Measurements from ENCODE around the gene C6orf141.

C6orf141 gene

DNA sequence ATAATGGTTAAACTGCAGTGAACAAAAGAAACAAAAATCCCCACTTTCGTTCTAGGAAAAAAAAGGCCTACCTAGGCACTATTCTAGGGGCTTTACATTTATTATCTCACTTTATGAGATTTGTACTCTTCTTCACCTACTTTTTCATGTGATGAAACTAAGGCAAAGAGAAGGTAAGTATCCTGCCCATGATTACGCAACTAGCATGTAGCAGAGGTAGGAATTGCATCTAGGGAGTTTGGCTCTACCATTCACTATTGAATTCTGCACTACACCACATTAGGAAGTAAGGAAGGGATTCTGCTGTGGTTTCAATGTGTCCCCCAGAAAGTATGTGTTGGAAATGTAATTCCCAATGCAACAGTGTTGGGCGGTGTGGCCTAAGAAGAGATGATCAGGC, 11.4 kb upstream of the C6orf141 start:
- no peak for DNase-seq (ENCODE audit: low read depth)

DNA sequence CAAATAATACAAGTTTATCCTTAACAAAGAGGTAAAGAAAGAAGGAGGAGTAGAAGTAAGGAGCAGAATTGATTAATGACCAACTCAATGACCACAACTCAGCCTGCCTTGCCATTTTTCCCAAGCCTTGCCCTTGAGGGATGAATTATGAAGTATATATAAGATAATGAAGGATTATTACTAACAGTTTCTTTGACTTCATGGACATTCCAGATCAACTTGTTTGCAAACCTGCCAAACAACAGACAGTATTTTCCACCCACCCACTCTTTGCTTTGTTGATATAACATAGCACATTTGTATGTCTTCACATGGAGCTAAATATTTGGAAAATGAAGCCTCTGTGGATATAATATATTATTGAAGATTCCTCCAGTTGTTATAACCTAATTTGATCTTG, 9.9 kb upstream of the C6orf141 start:
- DNase-seq (ENCODE audit: low read depth) = peak; percentile 53

DNA sequence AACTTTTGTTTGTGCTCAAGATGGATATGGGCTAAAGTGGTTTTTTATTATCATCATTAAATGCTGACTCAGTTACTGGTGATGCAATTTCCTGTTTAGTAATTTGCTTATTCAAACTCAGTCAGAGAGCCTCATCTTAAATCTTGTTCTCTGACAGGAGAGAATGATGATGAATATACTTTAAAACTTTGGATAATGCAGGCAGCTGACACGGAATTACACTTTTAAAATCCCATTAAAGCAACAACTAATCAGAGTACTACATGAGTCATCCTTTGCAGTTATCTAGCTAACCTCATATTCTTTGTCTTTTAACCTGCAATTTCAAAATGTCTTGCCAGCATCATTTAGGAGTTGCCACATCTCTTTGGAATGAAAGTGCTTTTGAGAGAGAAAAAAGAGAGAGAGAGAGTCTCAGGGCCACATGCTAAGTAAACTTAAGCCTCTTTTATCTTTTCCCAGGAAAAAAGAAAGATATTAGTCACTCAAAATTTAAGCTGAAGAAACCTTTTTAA, 9.2 kb upstream of the C6orf141 start:
- DNase-seq (ENCODE audit: low read depth) = peak; percentile 94

DNA sequence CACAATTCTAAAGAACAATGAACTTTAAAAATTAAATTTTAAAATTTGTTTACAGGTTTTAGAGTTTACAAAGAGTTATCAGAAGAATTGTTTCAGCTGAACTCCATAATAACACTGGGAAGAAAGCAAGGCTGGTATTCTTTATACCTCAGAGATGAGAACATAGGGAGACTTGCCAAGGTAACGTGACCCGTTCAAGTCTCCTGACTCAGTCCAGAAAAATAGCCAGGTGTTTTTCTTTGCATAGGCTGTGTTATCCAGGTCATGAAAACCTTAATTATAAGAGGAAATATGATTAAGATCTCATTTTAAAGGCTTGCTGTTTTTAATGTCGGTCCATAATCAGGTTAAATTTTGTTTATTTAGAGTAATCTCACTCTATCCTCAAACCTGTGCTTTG, 8.5 kb upstream of the C6orf141 start:
- DNase-seq (ENCODE audit: low read depth) = peak; percentile 58

DNA sequence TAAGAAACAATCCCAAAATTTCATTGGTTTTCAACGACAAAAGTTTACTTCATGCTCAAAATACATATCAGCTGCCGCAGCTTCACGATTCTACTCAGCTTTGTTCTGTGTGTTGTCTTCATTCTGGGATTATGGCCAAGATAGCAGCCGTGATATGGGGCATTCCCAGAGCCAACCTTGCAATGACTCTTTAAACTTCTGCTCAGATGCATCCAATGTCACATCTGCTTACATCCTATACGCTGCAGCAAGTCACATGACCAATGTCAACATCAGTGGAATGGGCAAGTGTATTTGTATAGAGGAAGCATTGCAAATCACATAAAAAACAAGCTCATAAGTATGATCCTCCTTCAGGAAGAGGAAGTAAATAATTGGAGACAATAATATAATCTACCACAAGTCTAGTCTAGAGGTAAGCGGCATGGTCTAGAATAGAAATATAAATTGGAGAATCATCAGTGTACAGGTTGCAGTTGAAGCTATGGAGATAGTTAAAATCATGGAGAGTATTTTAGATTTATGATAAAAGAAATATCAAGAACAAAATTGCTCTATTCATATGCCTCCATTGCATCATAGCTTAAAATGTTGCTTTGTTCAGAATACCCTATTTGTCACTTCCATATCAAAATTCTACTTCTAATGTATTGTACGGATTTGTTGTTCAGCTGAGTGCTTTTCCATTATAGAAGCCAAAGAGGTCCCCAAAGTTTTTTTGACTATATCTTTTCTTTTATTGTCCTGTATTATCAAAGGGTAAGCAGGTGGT, 7.2 kb upstream of the C6orf141 start:
- DNase-seq (ENCODE audit: low read depth) = no peak

DNA sequence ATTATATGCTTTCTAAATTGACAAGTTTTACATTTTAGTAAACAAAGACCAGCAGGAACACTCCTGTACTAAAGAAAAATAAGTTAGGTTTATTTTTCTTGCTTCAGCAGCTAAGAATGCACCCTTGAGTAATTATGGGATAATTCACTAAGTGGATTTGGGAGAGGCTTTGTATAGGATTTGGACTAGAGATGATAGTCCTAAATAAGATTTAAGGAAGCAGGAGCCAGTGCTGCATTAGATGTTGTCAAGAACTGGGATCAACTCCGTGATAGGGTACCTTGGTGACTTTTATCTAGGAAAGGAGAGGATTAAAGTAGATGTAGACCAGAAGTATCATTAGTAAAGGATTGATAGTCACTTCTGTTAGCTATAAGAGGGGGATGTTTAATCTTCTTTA, 4.1 kb upstream of the C6orf141 start:
- no peak for DNase-seq (ENCODE audit: low read depth)

DNA sequence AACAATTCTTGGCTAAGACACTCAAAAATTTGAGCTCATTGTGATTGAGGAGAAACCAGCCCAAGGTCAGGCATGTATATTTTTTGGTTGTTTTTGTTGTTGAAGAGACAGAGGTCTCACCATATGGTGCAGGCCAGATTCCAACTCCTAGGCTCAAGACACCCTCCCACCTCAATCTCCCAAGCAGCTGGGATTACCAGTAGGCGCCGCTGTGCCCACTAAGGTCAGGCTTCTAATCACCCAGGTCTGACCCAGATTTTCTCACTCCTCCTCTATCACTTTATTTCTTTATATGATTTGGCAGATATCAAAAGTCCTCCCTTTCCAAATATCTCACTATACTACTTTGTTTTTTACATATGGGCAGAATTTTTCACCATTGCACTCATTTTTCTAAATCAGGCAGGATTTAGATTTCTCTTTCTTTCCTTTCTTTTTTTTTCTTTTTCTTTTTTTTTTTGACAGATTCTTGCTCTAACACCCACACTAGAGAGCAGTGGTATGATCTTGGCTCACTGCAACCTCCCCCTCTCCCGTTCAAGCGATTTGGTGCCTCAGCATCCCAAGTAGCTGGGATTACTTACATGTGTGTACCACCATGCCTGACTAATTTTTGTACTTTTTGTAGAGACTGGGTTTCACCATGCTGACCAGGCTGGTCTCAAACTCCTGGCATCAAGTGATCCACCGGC, 1.7 kb upstream of the C6orf141 start:
- DNase-seq (ENCODE audit: low read depth) = no peak

DNA sequence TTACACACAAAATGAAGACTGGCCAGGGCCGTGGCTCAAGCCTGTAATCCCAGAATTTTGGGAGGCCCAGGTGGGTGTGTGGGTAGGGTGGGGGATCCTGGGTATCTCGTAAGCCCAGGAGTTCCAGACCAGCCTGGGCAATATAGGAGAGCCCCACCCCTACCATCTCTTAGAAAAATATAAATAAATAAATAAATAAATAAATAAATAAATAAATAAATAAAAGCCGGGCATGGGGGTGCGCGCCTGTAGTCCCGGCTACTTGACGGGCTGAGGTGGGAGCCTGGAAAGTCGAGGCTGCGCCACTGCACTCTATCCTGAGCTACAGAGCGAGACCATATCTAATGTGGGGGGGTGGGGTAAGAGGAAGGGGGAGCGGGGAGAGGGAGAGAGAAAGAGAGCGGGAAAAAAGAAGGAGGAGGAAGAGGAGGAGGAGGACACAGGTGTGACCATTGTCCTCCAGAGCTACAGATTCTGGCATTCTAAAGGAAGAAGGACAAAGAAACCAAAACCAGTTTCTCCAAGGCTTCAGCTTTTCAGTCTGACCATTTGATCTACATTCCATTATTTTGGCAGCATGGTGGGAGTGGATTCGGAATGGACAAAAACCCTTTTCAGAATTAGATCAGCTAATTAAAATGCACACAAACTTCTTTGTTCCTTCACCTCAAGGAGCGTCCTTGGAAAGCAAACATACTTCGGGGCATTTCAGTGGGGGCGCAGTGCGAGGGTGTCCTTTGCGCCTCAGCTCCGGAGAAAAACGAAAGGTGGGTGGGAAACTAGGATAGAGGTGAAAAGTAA, 577 bp upstream of the C6orf141 start:
- DNase-seq (ENCODE audit: low read depth) = no peak

DNA sequence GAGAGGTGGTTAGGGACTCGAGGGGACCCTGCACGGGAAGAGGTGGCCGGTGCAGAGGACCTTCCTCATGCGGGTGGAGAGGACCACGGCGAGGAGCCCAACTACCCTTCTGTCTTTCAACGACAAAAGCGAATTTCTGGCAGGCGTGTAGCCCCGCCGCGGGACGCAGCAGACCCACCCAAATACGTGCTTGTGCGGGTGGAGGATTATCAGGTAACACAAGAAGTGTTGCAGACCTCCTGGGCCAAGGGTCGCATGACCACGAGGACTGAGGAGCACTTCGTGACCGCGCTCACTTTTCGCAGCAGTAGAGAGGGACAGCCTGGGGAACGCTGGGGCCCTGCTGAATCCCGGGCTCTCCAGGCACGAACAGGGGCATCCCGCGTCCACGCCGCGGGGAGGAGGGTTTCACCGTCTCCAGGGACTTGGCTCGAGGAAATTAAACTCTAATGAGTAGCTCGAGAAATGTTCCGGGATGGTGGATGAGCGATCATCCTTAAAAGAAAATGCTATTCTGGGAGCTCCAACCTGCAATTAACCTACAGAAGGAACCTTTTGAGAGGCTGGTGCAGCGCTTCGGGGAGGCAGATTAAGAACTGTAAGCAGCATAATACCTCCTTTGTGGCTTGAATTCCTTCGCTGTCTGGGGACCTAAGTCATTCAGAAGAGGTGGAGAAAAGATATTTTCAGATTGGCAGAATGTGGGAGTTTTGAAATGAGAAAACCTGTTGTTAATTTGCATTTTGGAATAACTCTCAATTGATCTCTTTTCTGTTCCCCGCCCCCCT, 804 bp downstream of the C6orf141 start:
- DNase-seq (ENCODE audit: low read depth) = no peak

DNA sequence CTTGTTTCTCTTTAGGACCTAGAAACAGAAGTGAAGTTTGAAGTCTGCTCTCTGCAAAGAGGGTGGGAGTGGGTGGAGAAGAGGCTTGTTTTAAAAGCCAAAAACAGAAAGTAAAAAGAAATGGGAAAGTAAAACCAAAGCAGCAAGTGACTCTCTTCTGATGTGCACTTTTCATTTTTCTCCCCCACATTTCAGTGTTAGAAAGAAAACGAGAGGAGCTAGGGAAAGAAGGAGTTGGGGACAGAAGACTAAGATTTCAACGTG, 1.3 kb downstream of the C6orf141 start:
- DNase-seq (ENCODE audit: low read depth) = no peak

DNA sequence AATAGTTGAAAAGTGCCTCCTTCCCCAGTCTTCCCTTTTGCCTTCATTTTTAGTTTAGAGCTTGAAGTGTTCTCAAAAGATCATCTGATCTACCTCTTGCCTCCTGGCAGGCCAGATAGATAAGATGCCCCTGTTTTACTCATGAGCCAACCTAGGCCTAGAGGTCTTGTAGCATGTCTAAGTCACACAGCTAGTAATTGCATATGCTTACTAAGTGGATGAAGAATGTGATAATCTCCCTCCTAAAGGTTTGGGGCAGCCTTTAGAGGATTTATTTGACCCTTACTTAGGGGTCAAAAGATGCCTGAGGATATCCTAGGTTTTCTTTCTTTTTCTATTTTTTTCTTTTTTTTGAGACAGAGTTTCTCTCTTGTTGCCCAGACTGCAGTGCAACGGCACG, 2.1 kb downstream of the C6orf141 start:
- DNase-seq (ENCODE audit: low read depth) = no peak

DNA sequence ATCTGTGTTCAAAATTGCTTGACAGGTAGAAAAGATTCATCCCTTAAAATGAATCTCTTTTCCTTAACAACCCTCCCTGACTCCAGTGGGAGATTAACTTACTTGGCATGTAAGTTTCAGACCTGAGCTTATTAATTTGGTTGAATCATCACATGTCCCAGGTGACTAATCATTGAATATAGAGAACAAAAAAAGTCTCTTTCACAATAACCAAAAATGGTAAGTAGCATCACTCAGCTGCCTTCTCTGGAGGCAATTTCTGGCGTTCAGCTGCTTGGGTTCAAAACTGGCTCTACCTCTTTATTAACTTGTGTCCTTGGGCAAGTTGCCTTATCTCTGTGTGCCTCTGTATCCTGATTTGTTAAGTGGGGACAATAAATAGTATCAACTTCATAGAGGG, 2.9 kb downstream of the C6orf141 start:
- DNase-seq (ENCODE audit: low read depth) = peak; percentile 41

DNA sequence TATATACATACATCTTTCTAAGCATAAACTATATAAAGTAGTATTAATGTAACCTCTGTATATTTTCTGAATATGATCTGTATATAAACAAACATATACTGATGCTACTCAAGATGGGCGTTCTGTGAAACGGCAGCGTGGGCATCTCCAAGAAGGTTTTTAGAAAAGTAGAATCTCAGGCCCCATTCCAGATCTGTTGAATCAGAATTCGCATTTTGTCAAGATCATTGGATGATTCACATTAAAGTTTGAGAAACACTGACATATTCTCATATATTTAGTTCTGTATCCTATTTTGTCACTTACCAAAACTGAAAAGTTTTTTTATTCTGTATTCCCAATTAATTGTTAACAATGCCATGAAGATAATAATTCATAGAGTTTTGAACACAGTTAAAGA, 5.5 kb downstream of the C6orf141 start:
- no peak for DNase-seq (ENCODE audit: low read depth)

DNA sequence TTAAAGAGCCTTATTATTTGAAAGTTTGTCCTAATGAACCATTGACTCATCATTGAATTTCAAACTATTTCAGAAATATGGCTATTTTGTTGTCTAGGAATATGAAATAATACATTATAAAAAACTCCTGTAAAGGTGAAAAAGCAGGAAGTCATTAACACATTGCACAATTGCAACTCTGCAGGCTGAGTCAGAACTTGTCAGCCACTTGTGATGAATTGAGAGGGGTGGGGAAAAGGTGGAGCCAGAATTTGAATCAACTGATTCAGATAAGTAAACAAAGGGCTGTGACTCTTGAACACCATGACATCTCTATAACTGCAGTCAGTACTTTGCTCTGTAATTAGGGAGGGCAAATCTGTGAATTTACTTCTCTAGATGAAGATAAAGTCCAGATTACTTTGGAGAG, 6.0 kb downstream of the C6orf141 start:
- peak; percentile 86 for DNase-seq (ENCODE audit: low read depth)

DNA sequence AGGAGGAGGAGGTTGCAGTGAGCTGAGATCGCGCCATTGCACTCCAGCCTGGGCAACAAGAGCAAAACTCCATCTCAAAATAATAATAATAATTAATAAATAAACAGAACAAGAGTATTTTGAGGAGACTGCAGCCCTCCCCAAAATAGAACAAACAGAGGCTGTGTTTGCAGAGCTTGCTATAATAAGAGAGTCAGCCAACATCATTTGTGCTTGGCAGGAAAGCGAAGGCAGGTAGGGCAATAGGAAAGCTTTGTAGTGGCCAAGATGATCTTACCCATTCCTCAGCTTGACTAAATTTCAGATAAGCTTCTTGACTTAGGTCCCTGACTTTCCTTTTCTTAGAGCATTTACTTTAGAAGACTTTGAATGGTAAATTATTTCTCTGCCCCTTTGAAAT, 6.7 kb downstream of the C6orf141 start:
- DNase-seq (ENCODE audit: low read depth) = no peak

DNA sequence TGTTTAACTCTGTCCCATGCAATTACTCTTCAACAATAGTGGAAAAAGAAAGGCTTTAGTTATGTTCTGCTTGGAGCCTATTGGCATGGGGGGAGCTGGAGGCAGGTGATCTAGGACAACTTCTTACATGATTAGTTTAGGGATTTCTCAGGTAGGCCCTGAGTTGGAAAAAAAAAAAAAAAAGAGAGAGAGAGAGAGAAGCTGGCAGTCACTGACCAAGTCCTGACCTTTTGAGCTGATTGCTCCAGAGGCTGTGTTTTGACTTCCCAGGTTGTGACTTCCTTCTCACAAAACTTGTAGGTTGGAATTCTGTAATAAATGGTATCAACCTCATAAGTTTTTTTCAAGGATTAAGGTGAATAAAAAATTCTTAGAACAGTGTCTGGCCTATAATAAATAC, 7.8 kb downstream of the C6orf141 start:
- DNase-seq (ENCODE audit: low read depth) = no peak

DNA sequence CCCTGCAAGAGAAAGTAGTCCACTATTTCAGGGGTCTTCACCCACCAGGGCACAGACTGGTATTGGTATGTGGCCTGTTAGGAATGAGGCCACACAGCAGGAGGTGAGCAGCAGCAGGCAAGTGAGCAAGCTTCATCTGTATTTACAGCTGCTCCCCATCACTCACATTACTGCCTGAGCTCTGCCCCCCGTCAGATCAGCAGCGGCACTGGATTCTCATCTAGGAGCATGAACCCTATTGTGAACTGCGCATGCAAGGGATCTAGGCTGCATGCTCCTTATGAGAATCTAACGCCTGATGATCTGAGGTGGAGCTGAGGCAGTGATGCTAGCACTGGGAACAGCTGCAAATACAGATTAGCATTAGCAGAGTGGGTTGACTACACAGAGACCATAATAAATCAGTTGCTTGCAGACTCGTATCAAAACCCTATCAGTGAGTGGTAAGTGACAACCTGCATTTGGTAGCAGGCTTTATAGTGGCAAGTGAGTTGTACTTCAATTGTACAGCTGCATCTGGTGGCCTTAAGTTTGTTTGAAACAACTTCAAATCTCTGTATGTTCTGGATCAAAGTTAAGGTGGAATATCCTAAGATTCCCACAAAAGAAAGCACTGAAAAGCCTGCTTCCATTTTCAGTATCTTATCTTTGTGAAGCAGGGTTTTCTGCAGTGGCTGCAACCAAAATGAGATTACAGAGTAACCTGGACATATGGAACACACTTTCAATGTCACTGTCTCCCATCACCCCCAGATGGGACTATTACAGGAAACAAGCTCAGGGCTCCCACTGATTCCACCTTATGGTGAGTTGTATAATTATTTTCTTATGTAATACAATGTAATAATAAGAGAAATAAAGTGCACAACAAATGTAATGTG, 12.8 kb downstream of the C6orf141 start:
- DNase-seq (ENCODE audit: low read depth) = no peak

DNA sequence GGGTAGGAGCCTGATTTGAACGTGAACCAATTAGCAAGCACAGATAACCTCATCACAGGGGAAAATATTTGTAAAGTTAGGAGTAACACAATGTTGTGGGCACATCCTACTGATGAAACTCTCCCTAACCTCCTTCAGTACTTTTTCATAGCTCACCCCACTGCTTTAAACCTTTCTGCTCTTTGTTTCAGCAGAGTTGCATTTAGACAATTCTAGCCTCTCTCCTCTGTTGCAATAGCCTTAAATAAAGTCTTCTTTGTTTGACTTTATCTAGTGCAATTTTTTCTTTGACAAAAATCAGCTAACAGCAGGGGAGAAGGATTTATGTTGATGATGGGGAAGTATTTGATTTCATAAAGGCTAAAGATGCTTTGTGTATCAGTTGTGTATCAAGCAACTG, 14.1 kb downstream of the C6orf141 start:
- DNase-seq (ENCODE audit: low read depth) = no peak

DNA sequence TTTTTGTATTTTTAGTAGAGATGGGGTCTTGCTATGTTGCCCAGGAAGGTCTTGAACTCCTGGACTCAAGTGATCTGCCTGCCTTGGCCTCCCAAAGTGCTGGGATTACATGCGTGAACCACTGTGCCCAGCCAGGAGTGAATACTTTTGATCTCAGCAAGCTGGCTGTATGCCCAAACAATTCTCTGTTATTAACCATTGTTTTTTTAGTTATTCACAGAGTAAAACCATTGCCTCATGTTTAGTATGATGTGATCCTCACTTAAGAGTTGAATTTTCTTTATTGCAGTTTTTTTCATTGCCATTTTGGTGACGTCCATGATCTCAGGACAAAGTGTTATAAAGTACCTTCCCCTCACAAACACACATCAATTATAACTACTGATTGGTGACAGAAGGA, 14.8 kb downstream of the C6orf141 start:
- DNase-seq (ENCODE audit: low read depth) = no peak

DNA sequence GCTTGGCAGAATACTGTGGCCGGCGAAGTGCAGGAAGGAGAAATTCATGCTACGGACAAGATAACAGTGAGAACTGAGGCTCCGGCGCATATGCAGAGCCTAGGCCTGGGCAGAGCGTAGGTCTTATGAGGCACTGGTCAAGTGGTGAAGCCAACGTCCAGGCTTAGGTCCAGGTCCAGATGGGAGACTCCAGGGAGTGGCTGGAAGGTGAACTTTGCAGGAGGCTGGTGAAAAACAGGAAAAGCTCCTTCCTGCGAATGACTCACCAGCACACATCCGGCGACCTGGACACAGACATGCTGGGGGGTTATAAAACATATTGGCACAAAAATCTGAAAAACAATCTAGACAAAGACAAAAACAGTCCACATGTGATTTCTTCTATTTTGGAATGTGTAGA, 15.4 kb downstream of the C6orf141 start:
- DNase-seq (ENCODE audit: low read depth) = peak; percentile 62

DNA sequence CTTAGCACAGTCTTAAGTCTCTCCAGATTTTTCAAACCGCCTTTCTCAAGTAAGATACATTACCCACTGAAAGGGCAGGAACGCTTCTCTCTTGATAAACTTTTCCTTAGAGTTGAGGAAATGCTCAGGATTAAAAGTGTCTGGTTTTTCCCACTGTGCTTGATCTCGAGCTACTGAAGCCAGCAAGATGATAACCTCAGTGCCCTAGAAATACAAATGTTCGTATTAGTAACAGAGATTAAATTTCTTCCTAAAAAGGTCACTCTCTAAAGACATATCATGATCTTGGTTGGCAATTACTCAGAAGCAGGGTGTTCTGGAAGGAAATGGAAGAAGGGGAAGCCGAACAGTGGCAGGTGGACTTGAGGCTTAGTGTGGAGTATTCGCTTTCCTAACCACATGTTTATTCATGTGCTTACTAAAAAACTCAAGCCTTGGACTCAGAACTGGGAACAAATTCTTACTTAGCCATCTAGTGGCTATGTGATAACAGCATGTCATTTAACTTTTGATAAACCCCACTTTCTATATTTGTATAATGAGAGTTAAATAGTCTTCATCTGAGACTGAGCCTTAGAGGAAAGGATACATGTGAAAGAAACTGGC, 20.1 kb downstream of the C6orf141 start:
- DNase-seq (ENCODE audit: low read depth) = peak; percentile 60
